Ovary (tissue), 3 donors: ENCODE data around the gene LHX6.

Experiments
- EP300 ChIP-seq: sonication (generic); formaldehyde crosslinking; IDR thresholded peaks from one replicate; pipeline ENCODE4 v1.6.1; 2017; ENCODE audit warnings: antibody characterized with exemption
- POLR2A ChIP-seq: fragments of 450-650 bp; IDR thresholded peaks from one replicate; pipeline ENCODE4 v1.6.1; 2017; ENCODE audit warnings: antibody characterized with exemption, mild to moderate bottlenecking, moderate library complexity
- TF ChIP-seq, protein P1 (sequence below), 3 donors: fragments of 450-650 bp in 2 of 3; fragments of 200-600 bp in 1 of 3; IDR thresholded peaks; one replicate each; pipeline versions ENCODE4 v1.5.1 to v1.8.0; 2016 to 2022; ENCODE audit warnings: antibody characterized with exemption in 3 of 3, mild to moderate bottlenecking in 1 of 3
- donor health status: DM: no; HTN: no; CAD: no.

DNA sequence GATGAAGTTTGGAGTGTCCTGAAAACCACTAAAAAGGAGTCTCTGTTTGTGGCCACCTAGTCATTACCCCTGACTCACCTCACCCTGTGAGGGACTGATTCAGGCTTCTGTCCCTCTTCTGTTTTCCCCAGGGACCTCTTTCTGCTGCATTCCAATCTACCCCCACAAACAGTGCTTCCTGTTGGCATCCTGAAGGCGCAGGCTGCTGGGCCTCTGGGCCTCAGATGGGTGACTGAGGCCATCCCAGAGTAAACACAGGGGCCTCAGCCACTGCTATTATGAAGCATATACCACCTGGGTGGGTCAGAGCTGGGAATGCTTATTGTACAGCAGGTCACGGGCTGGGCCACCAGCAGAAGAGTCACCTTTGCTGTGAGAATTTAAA, 49.1 kb downstream of the LHX6 start:
- TF ChIP-seq, protein P1, sequence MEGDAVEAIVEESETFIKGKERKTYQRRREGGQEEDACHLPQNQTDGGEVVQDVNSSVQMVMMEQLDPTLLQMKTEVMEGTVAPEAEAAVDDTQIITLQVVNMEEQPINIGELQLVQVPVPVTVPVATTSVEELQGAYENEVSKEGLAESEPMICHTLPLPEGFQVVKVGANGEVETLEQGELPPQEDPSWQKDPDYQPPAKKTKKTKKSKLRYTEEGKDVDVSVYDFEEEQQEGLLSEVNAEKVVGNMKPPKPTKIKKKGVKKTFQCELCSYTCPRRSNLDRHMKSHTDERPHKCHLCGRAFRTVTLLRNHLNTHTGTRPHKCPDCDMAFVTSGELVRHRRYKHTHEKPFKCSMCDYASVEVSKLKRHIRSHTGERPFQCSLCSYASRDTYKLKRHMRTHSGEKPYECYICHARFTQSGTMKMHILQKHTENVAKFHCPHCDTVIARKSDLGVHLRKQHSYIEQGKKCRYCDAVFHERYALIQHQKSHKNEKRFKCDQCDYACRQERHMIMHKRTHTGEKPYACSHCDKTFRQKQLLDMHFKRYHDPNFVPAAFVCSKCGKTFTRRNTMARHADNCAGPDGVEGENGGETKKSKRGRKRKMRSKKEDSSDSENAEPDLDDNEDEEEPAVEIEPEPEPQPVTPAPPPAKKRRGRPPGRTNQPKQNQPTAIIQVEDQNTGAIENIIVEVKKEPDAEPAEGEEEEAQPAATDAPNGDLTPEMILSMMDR (IDR thresholded peaks at IDR 0.05): no peak
- TF ChIP-seq POLR2A (no peak), EP300 (no peak)
